Trophoblast cell (in vitro differentiated cells and primary cell): ENCODE results near the gene PHLDB2.

Experiments
- DNase-seq, 2 donors: peaks; one replicate each; pipeline ENCODE4 v3.0.0-alpha.2; 2016
- H2AFZ ChIP-seq: 2 replicates; pipeline ENCODE4 v1.6.1; 2013; ENCODE audit warnings: low read length, moderate library complexity, mild to moderate bottlenecking; ENCODE audit not compliant: insufficient read depth, poor library complexity
- H2AK5ac ChIP-seq: 2 replicates; pipeline ENCODE4 v1.6.1; 2013; ENCODE audit warnings: mild to moderate bottlenecking, low read length
- H2BK120ac ChIP-seq: 2 replicates; pipeline ENCODE4 v1.6.1; 2013; ENCODE audit warnings: low read length, mild to moderate bottlenecking, moderate library complexity; ENCODE audit not compliant: insufficient read depth, poor library complexity
- H2BK12ac ChIP-seq: 2 replicates; pipeline ENCODE4 v1.6.1; 2013; ENCODE audit warnings: mild to moderate bottlenecking, low read length, moderate library complexity
- H2BK5ac ChIP-seq: 2 replicates; pipeline ENCODE4 v1.6.1; 2013; ENCODE audit warnings: low read length, low read depth, moderate library complexity, mild to moderate bottlenecking; ENCODE audit not compliant: poor library complexity
- H3K14ac ChIP-seq: 2 replicates; pipeline ENCODE4 v1.6.1; 2013; ENCODE audit warnings: mild to moderate bottlenecking, low read length
- H3K18ac ChIP-seq: 2 replicates; pipeline ENCODE4 v1.6.1; 2013; ENCODE audit warnings: mild to moderate bottlenecking, low read length
- H3K23ac ChIP-seq: 2 replicates; pipeline ENCODE4 v1.6.1; 2013; ENCODE audit warnings: low read length
- H3K27ac ChIP-seq: 2 replicates; pipeline ENCODE4 v1.5.1; 2013; ENCODE audit warnings: low read depth, mild to moderate bottlenecking, inconsistent platforms, low read length, moderate library complexity
- H3K27me3 ChIP-seq: 2 replicates; pipeline ENCODE4 v1.6.1; 2013; ENCODE audit warnings: inconsistent platforms, mild to moderate bottlenecking, low read length, moderate library complexity; ENCODE audit not compliant: insufficient read depth
- H3K36me3 ChIP-seq, 2 experiments: 1 replicate in 1 of 2; 2 replicates in 1 of 2; pipeline ENCODE4 v1.6.1; 2013; ENCODE audit warnings: low read length in 2 of 2, mild to moderate bottlenecking in 2 of 2, moderate library complexity in 1 of 2; ENCODE audit not compliant: insufficient read depth in 2 of 2, control insufficient read depth in 1 of 2
- H3K4ac ChIP-seq: 2 replicates; pipeline ENCODE4 v1.6.1; 2013; ENCODE audit warnings: low read depth, mild to moderate bottlenecking, low read length, moderate library complexity
- H3K4me1 ChIP-seq, 2 experiments: 1 replicate in 1 of 2; 2 replicates in 1 of 2; pipeline ENCODE4 v1.6.1; 2013; ENCODE audit warnings: low read length in 2 of 2, mild to moderate bottlenecking in 2 of 2, moderate library complexity in 1 of 2; ENCODE audit not compliant: insufficient read depth in 2 of 2, control insufficient read depth in 1 of 2
- H3K4me2 ChIP-seq: 2 replicates; pipeline ENCODE4 v1.6.1; 2013; ENCODE audit warnings: inconsistent platforms, mild to moderate bottlenecking, low read length, moderate library complexity
- H3K4me3 ChIP-seq: 2 replicates; pipeline ENCODE4 v1.5.1; 2013; ENCODE audit warnings: mild to moderate bottlenecking, low read depth, low read length, inconsistent platforms
- H3K79me1 ChIP-seq: one replicate; pipeline ENCODE4 v1.6.1; 2013; ENCODE audit warnings: low read length
- H3K79me2 ChIP-seq: 2 replicates; pipeline ENCODE4 v1.6.1; 2013; ENCODE audit warnings: low read length, mild to moderate bottlenecking; ENCODE audit not compliant: control insufficient read depth, insufficient read depth, poor library complexity
- H3K9ac ChIP-seq: 2 replicates; pipeline ENCODE4 v1.6.1; 2013; ENCODE audit warnings: mild to moderate bottlenecking, low read length
- H3K9me3 ChIP-seq: 2 replicates; pipeline ENCODE4 v1.6.1; 2013; ENCODE audit warnings: low read depth, mild to moderate bottlenecking, control low read depth, inconsistent platforms, low read length; ENCODE audit not compliant: insufficient read depth
- H4K12ac ChIP-seq: 2 replicates; pipeline ENCODE4 v1.6.1; 2013; ENCODE audit warnings: low read depth, mild to moderate bottlenecking, low read length, moderate library complexity
- H4K8ac ChIP-seq: 2 replicates; pipeline ENCODE4 v1.6.1; 2013; ENCODE audit warnings: low read depth, mild to moderate bottlenecking, low read length, moderate library complexity
- H4K91ac ChIP-seq: one replicate; pipeline ENCODE4 v1.6.1; 2013; ENCODE audit warnings: low read depth, mild to moderate bottlenecking, low read length, moderate library complexity
- WGBS: extraction: QIAGEN DNeasy Blood & Tissue Kit; methylation state at CpG from one replicate; pipeline ENCODE4 v1.1.7; 2013; ENCODE audit warnings: missing lambda C conversion rate; ENCODE audit not compliant: insufficient read length, insufficient coverage; ENCODE audit errors: extremely low coverage; 5-methylcytosine and 5-hydroxymethylcytosine counted together

Gene PHLDB2

GRCh38 chr3:111892070-111892469, 33.0 kb downstream of the PHLDB2 start:
- H3K79me1 ChIP-seq: no peaks in the 10 kb centered on the region
- H3K9me3 ChIP-seq: no peaks in the 10 kb centered on the region
- no peak overlapping the region for H2BK120ac ChIP-seq
- DNase-seq: no peak
- no peak overlapping the region for H3K23ac ChIP-seq
- H2AK5ac ChIP-seq: no peak overlapping the region
- no peak overlapping the region for H2BK5ac ChIP-seq
- H3K14ac ChIP-seq: no peak overlapping the region
- H2AFZ ChIP-seq: no peak overlapping the region
- no peak overlapping the region for H4K12ac ChIP-seq
- WGBS: no CpG with 5 or more reads among the region's 2 CpGs
- H3K36me3 ChIP-seq: peaks cover 2 to 4% of the 10 kb centered on the region in 2 experiments
- H2BK12ac ChIP-seq: no peak overlapping the region
- H3K27ac ChIP-seq: no peak overlapping the region
- no peak overlapping the region for H4K91ac ChIP-seq
- H3K18ac ChIP-seq: no peak overlapping the region
- H3K4me2 ChIP-seq: no peak overlapping the region
- no peak overlapping the region for H3K4ac ChIP-seq
- H3K4me1 ChIP-seq: no peaks in the 10 kb centered on the region
- no peak overlapping the region for H3K9ac ChIP-seq
- H3K79me2 ChIP-seq: no peaks in the 10 kb centered on the region
- no peaks in the 10 kb centered on the region for H3K27me3 ChIP-seq
- no peak overlapping the region for H3K4me3 ChIP-seq
- no peak overlapping the region for H4K8ac ChIP-seq

- H3K27ac ChIP-seq: no peak overlapping the region
- WGBS: no CpG with 5 or more reads among the region's 1 CpG
- H3K9me3 ChIP-seq: no peaks in the 10 kb centered on the region
- no peak overlapping the region for H4K91ac ChIP-seq
- no peak overlapping the region for H3K23ac ChIP-seq
- H3K79me2 ChIP-seq: no peaks in the 10 kb centered on the region
- H4K12ac ChIP-seq: no peak overlapping the region
- no peak overlapping the region for H2AFZ ChIP-seq
- no peak overlapping the region for H3K4me3 ChIP-seq
- H3K4ac ChIP-seq: no peak overlapping the region
- DNase-seq: peak in 1 of 2 donors; percentile 49
- H3K36me3 ChIP-seq: peaks cover 4% of the 10 kb centered on the region in 2 experiments
- no peak overlapping the region for H2BK5ac ChIP-seq
- no peak overlapping the region for H2AK5ac ChIP-seq
- H4K8ac ChIP-seq: no peak overlapping the region
- no peaks in the 10 kb centered on the region for H3K79me1 ChIP-seq
- no peak overlapping the region for H3K14ac ChIP-seq
- H2BK12ac ChIP-seq: no peak overlapping the region
- H3K18ac ChIP-seq: no peak overlapping the region
- no peak overlapping the region for H3K9ac ChIP-seq
- H3K27me3 ChIP-seq: no peaks in the 10 kb centered on the region
- H2BK120ac ChIP-seq: no peak overlapping the region
- H3K4me2 ChIP-seq: no peak overlapping the region
- H3K4me1 ChIP-seq: no peaks in the 10 kb centered on the region
Observed at GRCh38 chr3:111895071-111895470, 36.0 kb downstream of the PHLDB2 start.

- peaks cover 2% of the 10 kb centered on the region for H3K79me1 ChIP-seq
- no peak overlapping the region for H2BK5ac ChIP-seq
- H3K36me3 ChIP-seq: peaks cover 0 to 6% of the 10 kb centered on the region in 2 experiments
- no peak overlapping the region for H3K9ac ChIP-seq
- H3K4me1 ChIP-seq: peaks cover 4% of the 10 kb centered on the region in 2 experiments
- no peak overlapping the region for H3K14ac ChIP-seq
- no peak overlapping the region for H3K4ac ChIP-seq
- H2BK12ac ChIP-seq: no peak overlapping the region
- no peak overlapping the region for H3K23ac ChIP-seq
- no peak overlapping the region for H4K12ac ChIP-seq
- no peak overlapping the region for H3K4me3 ChIP-seq
- no peak overlapping the region for H2AFZ ChIP-seq
- peak in 1 of 2 donors; percentile 30 for DNase-seq
- H2BK120ac ChIP-seq: no peak overlapping the region
- H3K27me3 ChIP-seq: no peaks in the 10 kb centered on the region
- no peaks in the 10 kb centered on the region for H3K9me3 ChIP-seq
- H2AK5ac ChIP-seq: no peak overlapping the region
- WGBS: no CpG with 5 or more reads among the region's 2 CpGs
- H4K8ac ChIP-seq: no peak overlapping the region
- H3K27ac ChIP-seq: no peak overlapping the region
- H4K91ac ChIP-seq: no peak overlapping the region
- no peak overlapping the region for H3K18ac ChIP-seq
- no peak overlapping the region for H3K4me2 ChIP-seq
- no peaks in the 10 kb centered on the region for H3K79me2 ChIP-seq
Observed at GRCh38 chr3:111899966-111900365, 40.9 kb downstream of the PHLDB2 start.

GRCh38 chr3:111901637-111902036, 42.6 kb downstream of the PHLDB2 start:
- Histone ChIP-seq H2BK12ac (no peak overlapping the region), H3K4me2 (no peak overlapping the region), H3K27ac (no peak overlapping the region), H3K9ac (no peak overlapping the region), H4K12ac (no peak overlapping the region), H3K36me3 (peaks cover 0 to 6% of the 10 kb centered on the region in 2 experiments), H3K14ac (no peak overlapping the region), H2AFZ (no peak overlapping the region), H3K79me1 (peaks cover 2% of the 10 kb centered on the region), H3K4me1 (peaks cover 4% of the 10 kb centered on the region in 2 experiments), H2BK120ac (no peak overlapping the region), H2AK5ac (no peak overlapping the region), H3K18ac (no peak overlapping the region), H4K91ac (no peak overlapping the region), H3K4me3 (no peak overlapping the region), H3K27me3 (no peaks in the 10 kb centered on the region), H3K23ac (no peak overlapping the region), H3K9me3 (no peaks in the 10 kb centered on the region), H4K8ac (no peak overlapping the region), H3K79me2 (no peaks in the 10 kb centered on the region), H3K4ac (no peak overlapping the region), H2BK5ac (no peak overlapping the region)
- no CpG with 5 or more reads among the region's 2 CpGs for WGBS
- peak in 1 of 2 donors; percentile 47 for DNase-seq
